ENCODE measurements around the gene CCDC63.

Gene CCDC63

DNA sequence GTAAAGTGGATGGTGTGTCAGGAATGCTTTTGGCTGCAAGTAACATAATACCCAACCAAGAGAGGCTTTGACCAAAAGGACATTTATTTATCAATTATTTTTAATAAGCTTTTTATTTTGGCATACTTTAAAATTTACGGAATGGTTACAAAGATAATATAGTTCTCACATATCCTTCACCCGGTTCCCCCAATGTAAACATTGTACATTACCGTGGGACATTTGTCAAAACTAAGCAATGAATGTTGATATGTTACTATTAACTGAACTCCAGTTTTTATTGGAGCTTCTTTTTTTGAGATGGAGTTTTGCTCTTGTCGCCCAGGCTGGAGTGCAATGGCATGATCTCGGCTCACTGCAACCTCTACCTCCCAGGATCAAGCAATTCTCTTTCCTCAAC is 23.0 kb downstream of the CCDC63 start:
- DNase-seq, result no peak
- in situ Hi-C loops (cut with HindIII; ENCODE audit: low pct_ligation_motif_present, low pct_unique_long_range_greater_than_20kb, low sequenced_read_pairs), result no loop called here

DNA sequence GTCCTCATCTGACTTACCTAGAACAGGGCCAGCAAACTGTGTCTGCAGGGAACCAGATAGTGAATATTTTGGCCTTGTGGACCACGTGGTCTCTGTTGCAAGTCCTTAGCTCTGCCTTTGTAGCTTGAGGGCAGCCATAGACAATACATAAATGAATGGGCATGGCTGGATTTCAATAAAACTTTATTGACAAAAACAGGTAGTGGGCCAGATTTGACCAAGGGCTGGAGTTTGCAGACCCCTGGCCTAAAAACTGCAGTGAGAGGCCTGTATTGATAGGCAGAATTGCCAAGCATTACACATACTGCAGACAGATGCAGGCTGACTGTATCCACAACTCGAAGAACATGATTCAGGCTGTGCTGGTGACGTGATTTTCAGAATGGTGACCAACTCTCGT is 25.3 kb downstream of the CCDC63 start:
- in situ Hi-C loops (cut with HindIII; ENCODE audit: low pct_ligation_motif_present, low pct_unique_long_range_greater_than_20kb, low sequenced_read_pairs), result no loop called here
- DNase-seq, result no peak

DNA sequence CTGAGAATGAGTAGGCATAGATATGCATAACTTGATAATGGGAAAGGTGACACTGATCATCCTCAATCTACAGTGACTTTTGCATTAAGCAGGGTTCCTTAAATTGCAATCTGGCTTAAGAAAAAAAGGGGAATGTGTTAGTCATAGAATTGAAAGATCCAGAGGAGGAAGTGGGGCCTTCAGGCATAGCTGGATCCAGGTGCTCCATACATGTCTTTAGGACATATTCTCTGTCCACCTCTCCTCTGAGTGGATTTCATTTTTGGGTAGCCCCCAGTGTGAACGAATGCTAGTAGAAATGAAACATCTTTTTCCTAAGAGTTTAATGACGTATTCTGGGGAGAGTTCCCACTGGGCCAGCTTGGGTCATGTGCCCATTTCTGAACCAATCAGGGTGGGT is 27.6 kb downstream of the CCDC63 start:
- no peak for DNase-seq
- in situ Hi-C loops (cut with HindIII; ENCODE audit: low pct_ligation_motif_present, low pct_unique_long_range_greater_than_20kb, low sequenced_read_pairs), result no loop called here

DNA sequence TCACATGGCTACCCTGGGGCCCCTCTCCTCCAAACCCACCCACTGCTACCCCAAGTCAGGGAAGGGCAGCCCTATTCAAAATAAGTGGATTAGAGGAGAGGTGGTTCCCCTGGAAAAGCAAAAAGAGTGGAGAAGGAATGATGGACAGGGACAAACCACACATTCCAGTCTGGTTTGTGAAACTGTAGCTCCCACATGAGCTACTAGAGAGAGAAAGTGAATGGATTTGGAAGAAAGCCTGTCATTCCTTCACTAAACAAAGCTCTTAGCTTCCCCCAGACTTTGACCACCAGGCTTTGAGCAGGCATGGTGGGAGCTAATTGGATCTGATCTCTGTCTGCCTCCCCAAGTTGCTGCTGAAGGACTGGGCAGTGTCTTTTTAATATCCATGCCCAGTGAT is 28.0 kb downstream of the CCDC63 start:
- DNase-seq, result no peak
- in situ Hi-C loops (cut with HindIII; ENCODE audit: low pct_ligation_motif_present, low pct_unique_long_range_greater_than_20kb, low sequenced_read_pairs), result no loop called here

DNA sequence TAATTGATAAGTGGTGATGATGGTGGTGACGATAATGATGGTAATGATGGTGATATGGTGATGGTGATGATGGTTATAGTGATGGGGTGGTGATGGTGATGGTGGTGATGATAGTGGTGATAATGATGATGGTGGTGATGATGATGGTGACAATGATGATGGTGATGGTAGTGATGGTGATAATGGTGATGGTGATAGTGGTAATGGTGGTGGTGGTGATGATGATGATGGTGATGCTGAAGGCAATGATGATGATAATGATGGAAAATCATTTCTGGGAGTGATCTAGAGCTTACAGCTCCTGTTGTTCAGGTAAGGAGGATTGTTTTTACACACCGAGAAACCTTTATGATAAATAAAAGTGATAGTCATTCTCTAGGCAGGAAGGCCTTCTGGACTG is 33.9 kb downstream of the CCDC63 start:
- DNase-seq, result no peak
- in situ Hi-C loops (cut with HindIII; ENCODE audit: low pct_ligation_motif_present, low pct_unique_long_range_greater_than_20kb, low sequenced_read_pairs), result no loop called here

DNA sequence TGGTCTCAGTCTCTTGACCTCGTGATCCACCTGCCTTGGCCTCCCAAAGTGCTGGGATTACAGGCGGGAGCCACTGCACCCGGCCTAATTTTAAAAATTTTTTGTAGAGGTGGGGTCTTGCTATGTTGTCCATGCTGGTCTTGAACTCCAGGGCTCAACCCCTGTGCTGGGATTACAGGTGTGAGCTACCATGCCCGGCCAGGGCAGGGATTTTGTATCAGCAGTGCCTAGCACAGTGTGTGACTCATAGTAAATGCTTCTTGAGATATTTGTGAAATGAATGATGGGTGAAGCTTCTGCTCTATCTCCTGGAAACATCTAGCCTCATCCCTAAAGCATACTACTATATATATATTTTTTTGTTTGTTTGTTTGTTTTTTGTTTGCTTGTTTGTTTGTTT is 36.5 kb downstream of the CCDC63 start:
- no peak for DNase-seq
- in situ Hi-C loops (cut with HindIII; ENCODE audit: low pct_ligation_motif_present, low pct_unique_long_range_greater_than_20kb, low sequenced_read_pairs), result no loop called here

DNA sequence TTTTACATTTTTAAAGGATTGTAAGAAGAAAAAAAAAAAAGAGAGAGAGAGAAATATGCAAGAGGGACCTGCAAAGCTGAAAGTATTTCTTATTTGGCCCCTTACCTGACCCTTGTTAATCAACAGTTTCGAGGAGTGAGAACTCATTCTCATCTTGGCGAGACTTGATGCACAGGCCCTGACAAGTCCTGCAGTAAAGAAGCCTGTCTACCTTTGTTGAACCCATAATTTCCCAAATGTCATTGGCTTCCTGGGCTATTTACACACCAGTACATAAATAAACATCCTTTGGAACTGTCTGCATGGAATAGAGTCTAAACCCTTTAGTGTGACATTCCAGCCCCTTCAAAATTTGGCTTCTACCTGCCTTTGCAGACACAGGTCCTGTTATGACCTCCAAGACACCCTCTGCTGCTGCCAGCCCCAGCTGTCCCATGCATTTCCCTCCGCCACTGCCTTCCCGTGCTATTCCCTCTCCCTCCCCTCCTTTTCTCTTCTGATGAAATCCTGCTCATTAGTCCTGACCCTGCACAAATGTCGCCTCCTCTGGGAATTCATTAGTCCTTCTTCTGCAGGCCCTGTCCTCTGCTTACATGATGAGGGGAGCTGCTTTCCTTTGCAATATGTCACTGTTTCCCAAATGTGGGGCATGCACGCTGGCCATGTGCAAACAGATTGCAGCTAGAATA is 38.5 kb downstream of the CCDC63 start:
- in situ Hi-C loops (cut with HindIII; ENCODE audit: low pct_ligation_motif_present, low pct_unique_long_range_greater_than_20kb, low sequenced_read_pairs), result no loop called here
- DNase-seq, result no peak

DNA sequence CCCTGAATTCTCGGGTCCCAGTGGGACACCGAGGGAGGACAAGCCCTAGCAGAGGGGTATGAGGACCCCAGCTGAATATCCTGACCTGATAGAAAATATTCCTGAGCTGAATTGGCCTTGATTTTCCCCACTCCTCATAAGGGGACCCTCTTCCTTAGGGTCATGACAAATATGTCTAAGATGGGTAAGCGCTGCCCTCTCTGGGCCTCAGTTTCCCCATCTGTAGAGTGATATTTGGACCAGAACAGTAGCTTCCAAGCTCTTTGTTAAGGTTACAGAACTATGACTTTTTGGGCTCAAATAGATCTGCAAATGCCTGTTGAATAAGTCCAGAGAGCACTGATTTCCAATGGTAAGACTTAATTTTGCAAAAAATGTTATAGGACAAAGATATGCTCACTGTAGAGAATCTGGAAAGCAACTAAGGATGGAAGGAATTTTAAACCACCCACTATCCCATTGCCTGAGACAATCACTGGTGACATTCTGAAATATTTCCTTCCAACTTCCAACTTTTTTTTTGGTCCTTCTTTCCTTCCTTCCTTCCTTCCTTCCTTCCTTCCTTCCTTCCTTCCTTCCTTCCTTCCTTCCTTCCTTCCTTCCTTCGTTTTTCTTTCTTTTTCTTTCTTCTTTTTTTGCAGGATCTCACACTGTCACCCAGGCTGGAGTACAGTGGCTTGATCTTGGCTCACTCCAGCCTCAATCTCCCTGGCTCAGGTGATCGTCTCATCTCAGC is 41.6 kb downstream of the CCDC63 start:
- no peak for DNase-seq
- in situ Hi-C loops (cut with HindIII; ENCODE audit: low pct_ligation_motif_present, low pct_unique_long_range_greater_than_20kb, low sequenced_read_pairs), result no loop called here

DNA sequence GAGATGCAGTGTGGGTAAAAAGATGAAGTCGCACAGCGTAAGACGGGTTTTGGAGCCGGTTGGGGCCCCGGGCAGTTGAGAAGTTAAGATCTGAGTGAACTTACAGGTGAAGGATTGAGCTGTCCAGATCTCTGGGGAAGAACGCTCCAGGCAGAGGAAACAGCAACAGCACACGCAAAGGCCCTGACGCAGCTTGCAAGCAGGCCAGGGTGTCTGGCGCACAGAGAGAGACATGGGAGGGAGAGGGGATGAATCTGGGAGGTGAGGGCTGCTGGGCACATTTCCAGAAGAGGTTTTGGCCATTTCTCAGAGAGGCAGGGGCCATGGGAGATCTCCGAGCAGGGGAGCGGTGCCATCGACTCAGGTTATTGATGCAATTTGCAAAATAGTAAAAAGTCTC is 42.6 kb downstream of the CCDC63 start:
- in situ Hi-C loops (cut with HindIII; ENCODE audit: low pct_ligation_motif_present, low pct_unique_long_range_greater_than_20kb, low sequenced_read_pairs), result no loop called here
- DNase-seq, result no peak

DNA sequence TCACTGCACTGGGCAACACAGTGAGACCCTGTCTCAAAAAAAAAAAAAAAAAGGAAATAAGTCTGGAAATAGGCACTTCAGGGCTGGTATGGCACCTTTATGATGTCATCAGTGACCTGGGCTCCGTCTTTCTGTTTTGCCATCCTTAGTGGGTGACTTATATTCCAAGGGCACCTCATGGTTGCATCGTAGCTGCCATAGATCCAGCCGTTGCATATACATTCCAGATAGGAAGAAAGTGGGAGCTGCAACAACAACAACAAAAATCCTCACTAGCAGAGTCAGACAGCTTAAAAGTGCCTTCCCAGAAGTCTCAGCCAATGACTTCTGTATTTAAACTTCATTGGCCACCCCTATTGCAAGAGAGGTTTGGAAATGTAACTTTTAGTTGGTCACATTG is 47.2 kb downstream of the CCDC63 start:
- in situ Hi-C loops (cut with HindIII; ENCODE audit: low pct_ligation_motif_present, low pct_unique_long_range_greater_than_20kb, low sequenced_read_pairs), result no loop called here
- no peak for DNase-seq

DNA sequence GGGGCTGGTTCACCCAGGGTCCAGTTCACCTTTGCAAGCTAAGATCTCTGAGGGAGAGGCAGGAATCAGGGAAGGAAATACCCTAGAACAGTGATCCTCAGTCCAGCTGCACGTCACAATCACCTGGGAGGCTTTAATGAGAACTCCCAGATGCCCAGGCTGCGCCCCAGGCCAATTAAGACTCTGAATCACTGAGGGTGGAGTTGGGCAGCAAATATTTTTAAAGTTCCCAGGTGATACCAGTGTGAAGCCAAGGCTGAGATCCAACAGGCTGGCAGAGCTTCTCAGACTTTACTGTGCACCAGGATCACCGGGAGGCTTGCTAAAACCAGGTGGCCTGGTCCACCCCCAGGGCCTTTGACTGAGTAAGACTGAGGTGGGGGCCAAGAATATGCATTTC is 49.8 kb downstream of the CCDC63 start:
- no peak for DNase-seq
- in situ Hi-C loops (cut with HindIII; ENCODE audit: low pct_ligation_motif_present, low pct_unique_long_range_greater_than_20kb, low sequenced_read_pairs), result no loop called here

DNA sequence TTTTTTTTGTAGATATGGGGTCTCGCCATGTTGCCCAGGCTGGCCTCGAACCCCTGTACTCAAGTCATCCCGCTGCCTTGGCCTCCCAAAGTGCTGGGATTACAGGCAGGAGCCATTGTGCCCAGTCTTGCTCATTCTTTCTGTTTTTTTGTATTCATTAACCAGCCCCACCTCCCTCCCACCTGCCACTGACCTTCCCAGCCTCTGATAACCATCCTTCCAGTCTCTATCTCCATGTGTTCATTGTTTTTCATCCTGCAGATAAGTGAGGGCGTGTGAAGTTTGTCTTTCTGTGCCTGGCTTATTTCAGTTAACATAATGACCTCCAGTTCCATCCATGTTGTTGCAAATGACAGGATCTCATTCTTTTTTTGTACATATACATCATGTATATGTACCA is 54.6 kb downstream of the CCDC63 start:
- in situ Hi-C loops (cut with HindIII; ENCODE audit: low pct_ligation_motif_present, low pct_unique_long_range_greater_than_20kb, low sequenced_read_pairs), result no loop called here
- no peak for DNase-seq

DNA sequence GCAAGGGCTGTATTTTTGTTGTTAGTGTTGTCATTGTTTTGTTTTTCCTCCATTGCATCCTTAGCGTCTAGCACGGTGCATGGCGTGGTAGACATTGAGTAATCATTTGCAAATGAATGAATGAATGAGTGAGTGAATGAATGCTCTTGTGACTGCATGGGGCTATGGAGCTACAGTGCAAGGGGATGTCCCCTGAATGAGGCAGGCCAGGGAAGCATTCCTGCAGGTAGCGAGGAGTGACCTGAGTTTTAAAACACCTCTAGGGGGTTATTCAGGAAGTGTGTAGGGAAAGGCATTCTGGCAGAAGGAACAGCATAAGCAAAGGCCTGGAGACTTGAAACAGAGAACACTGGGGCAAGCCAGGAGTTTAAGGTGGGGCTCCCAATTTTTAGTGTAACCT is 56.7 kb downstream of the CCDC63 start:
- in situ Hi-C loops (cut with HindIII; ENCODE audit: low pct_ligation_motif_present, low pct_unique_long_range_greater_than_20kb, low sequenced_read_pairs), result no loop called here
- DNase-seq, result no peak

DNA sequence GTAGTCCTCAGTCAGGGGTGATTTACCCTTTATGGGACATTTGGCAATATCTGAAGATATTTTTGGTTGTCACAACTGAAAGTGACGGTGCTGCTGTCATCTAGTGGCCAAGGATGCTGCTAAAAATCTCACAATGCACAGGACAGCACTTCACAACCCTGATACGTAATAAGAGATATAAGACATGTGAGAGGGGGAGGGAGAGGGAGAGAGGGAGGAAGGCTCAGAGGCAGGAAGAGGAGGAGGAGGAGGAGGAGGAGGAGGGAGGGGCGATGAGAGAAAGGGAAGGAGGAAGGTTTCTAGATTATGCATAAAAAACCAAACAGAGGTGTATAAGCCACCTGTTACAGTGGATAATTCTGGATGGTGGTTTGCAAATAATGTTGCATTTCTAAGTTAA is 59.3 kb downstream of the CCDC63 start:
- DNase-seq, result no peak
- in situ Hi-C loops (cut with HindIII; ENCODE audit: low pct_ligation_motif_present, low pct_unique_long_range_greater_than_20kb, low sequenced_read_pairs), result no loop called here

DNA sequence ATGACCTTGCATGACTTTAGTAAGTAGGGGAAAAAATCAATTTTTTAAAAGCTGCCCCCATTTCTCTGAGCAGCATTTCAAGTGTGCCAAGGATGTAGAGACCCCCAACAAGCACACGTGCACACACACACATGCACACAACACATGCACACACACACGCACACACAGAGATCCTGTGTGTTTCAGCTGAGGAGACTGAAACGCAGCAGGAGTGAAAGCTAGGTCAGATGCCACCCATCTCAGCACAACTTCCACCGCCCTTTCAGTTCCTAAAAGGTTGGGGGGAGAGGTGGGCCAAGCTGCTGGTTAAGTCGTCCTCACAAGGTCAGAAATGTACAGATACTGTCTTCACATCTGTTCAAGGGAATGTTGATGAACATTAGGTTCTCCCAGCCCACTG is 59.7 kb downstream of the CCDC63 start:
- no peak for DNase-seq
- in situ Hi-C loops (cut with HindIII; ENCODE audit: low pct_ligation_motif_present, low pct_unique_long_range_greater_than_20kb, low sequenced_read_pairs), result no loop called here

DNA sequence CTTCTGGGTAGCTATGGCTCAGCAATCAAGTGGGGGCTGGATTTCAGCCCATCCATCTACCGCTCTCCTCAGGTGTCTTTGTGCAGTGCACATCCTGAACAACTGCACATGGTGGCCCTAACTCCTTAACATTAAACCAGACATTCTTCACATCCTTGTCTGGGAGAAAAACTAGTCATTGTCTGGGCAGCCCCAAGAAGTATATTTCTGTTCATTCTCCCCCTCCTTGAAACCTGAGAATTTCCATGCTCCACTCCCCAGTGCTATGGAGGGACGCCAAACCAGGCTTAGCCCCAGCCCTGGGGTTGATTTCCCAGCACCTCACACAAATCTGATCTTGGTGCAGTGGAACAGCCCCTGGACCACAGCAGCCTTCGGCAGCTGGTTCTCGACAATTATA is 60.2 kb downstream of the CCDC63 start:
- in situ Hi-C loops (cut with HindIII; ENCODE audit: low pct_ligation_motif_present, low pct_unique_long_range_greater_than_20kb, low sequenced_read_pairs), result no loop called here
- DNase-seq, result no peak

DNA sequence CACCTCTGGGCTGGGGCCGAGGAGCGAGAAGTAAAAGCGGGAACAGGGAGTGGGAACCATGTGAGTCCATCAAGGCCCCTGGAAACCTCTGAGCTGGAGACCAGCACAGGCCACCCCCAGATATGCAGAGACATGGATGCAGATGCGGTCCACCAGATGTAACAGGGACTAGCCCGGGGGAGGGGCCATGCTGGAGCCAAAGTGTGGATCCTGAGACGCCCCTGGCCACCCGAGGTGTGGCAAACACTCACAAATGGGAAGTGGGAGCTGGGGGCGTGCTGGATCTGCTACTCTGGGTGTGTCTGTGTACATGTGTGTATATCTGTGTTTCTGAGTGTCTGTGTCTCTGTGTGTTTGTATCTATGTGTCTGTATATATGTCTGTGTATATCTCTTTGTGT is 60.8 kb downstream of the CCDC63 start:
- no peak for DNase-seq
- in situ Hi-C loops (cut with HindIII; ENCODE audit: low pct_ligation_motif_present, low pct_unique_long_range_greater_than_20kb, low sequenced_read_pairs), result no loop called here

DNA sequence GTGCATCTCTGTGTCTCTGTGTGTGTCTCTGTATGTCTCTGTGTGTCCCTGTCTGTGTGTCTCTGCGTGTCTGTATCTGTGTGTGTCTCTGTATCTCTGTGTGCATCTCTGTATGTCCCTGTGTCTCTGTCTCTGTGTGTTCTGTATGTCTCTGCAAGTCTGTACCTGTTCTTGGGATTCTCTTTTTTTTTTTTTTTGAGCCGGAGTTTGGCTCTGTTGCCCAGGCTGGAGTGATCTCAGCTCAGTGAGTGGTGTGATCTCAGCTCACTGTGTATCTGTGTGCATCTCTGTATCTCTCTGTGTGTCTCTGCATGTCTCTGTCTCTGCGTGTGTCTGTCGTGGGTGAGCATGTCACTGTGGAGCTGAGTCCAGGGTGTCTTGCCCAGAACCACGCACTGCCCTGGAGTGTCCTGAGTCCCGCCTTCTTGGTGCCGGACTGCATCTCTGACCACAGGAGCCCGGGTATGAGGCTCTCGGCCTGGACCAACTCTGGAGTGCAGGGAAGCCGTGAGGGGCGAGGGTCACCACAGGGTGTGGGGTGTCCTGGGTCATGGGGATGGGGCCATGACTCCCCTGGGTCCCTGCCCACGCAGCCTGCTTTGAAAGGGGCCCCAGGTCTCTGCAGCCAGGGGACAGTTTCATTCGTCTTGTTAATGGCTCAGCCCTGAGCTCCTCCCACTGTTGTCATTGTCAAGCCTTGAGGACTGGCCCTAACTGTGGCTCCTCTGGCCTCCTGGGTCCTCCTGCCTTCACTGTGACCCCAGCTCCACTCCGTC is 61.8 kb downstream of the CCDC63 start:
- DNase-seq, result no peak
- in situ Hi-C loops (cut with HindIII; ENCODE audit: low pct_ligation_motif_present, low pct_unique_long_range_greater_than_20kb, low sequenced_read_pairs), result no loop called here

DNA sequence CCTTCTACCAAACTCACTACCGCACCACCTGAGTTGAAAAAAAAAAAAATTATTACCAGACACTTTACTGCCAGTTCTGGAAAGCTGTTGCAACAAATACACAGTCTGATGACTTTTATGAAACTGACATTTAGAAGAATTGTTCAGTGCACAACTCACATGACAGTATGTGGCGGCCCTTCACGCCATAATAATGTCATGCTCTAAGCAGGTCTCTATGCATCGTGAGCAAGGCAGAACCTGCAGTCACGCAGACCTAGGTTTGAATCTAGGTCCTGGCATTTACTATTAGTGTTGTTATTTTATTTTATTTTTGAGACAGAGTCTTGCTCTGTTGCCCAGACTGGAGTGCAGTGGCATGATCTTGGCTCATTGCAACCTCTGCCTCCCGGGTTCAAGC is 65.5 kb downstream of the CCDC63 start:
- DNase-seq, result no peak
- in situ Hi-C loops (cut with HindIII; ENCODE audit: low pct_ligation_motif_present, low pct_unique_long_range_greater_than_20kb, low sequenced_read_pairs), result no loop called here

All from ACHN (cell line).